Prostate gland (tissue), 2 donors: Measurements from ENCODE around the gene TET2.

Source experiments
- CTCF ChIP-seq, 4 experiments: fragments of 200-600 bp in 2 of 4; fragments of 450-650 bp in 2 of 4; sonication (generic) in 2 of 4; IDR thresholded peaks; 1 replicate in 3 of 4; 2 replicates in 1 of 4; pipeline ENCODE4 v1.5.1; 2016 to 2019; ENCODE audit warnings: antibody characterized with exemption in 4 of 4, mild to moderate bottlenecking in 2 of 4, moderate library complexity in 2 of 4
- POLR2AphosphoS5 ChIP-seq: sonication (generic); formaldehyde crosslinking; IDR thresholded peaks from one replicate; pipeline ENCODE4 v1.6.1; 2017; ENCODE audit warnings: antibody characterized with exemption

GRCh38 chr4:105113800-105114199, 32.9 kb upstream of the TET2 start:
- TF ChIP-seq CTCF (IDR thresholded peaks at IDR 0.05) = no peak
- TF ChIP-seq POLR2AphosphoS5 = no peak
